Nephron (organoid): ENCODE measurements around the gene HIF1A.

ENCODE experiments used
- H3K27ac Mint-ChIP-seq, 3 experiments: 2 replicates each; pipeline ENCODE4 v1.8.0; 2020; ENCODE audit warnings: mixed read lengths in 3 of 3, mild to moderate bottlenecking in 2 of 3, moderate library complexity in 1 of 3
- H3K27me3 Mint-ChIP-seq: 2 replicates; pipeline ENCODE4 v1.8.0; 2021; ENCODE audit warnings: low read depth, mild to moderate bottlenecking, moderate library complexity, mixed read lengths
- H3K36me3 Mint-ChIP-seq: 2 replicates; pipeline ENCODE4 v1.8.0; 2020; ENCODE audit warnings: low read depth, mixed read lengths
- H3K4me1 Mint-ChIP-seq: 2 replicates; pipeline ENCODE4 v1.8.0; 2020; ENCODE audit warnings: mixed read lengths
- H3K4me3 Mint-ChIP-seq, 3 experiments: 2 replicates each; pipeline ENCODE4 v1.8.0; 2020; ENCODE audit warnings: mild to moderate bottlenecking in 3 of 3, mixed read lengths in 3 of 3, moderate library complexity in 2 of 3
- H3K9me3 Mint-ChIP-seq: 2 replicates; pipeline ENCODE4 v1.8.0; 2020; ENCODE audit warnings: mixed read lengths
- CTCF ChIP-seq, 3 experiments: fragments of 200-600 bp; sonication (generic); IDR thresholded peaks; one replicate each; pipeline ENCODE4 v1.5.0; 2021; ENCODE audit warnings: antibody characterized with exemption in 3 of 3; ENCODE audit not compliant: unreplicated experiment in 3 of 3

Gene HIF1A

GRCh38 chr14:61659582-61659981 lies 35.7 kb upstream of the HIF1A start:
- H3K27ac Mint-ChIP-seq, result no peak overlapping the region

GRCh38 chr14:61661471-61662400 lies 33.6 kb upstream of the HIF1A start:
- TF ChIP-seq CTCF (IDR thresholded peaks at IDR 0.05; ENCODE audit: unreplicated experiment in 3 of 3), result no peak
- H3K36me3 Mint-ChIP-seq, result no peaks in the 10 kb centered on the region
- H3K27ac Mint-ChIP-seq, result peak overlapping the region; percentile 11 to 82 (median 55)
- H3K4me1 Mint-ChIP-seq, result peaks cover 11% of the 10 kb centered on the region
- H3K4me3 Mint-ChIP-seq, result no peak overlapping the region
- H3K27me3 Mint-ChIP-seq, result no peaks in the 10 kb centered on the region
- no peaks in the 10 kb centered on the region for H3K9me3 Mint-ChIP-seq

More at GRCh38 chr14:61659582-61659981, 35.7 kb upstream of the HIF1A start:
- Mint-ChIP-seq H3K27me3 (no peaks in the 10 kb centered on the region), H3K36me3 (no peaks in the 10 kb centered on the region), H3K4me3 (no peak overlapping the region), H3K9me3 (no peaks in the 10 kb centered on the region), H3K4me1 (peaks cover 11% of the 10 kb centered on the region)
- no peak for TF ChIP-seq CTCF (IDR thresholded peaks at IDR 0.05; ENCODE audit: unreplicated experiment in 3 of 3)

DNA sequence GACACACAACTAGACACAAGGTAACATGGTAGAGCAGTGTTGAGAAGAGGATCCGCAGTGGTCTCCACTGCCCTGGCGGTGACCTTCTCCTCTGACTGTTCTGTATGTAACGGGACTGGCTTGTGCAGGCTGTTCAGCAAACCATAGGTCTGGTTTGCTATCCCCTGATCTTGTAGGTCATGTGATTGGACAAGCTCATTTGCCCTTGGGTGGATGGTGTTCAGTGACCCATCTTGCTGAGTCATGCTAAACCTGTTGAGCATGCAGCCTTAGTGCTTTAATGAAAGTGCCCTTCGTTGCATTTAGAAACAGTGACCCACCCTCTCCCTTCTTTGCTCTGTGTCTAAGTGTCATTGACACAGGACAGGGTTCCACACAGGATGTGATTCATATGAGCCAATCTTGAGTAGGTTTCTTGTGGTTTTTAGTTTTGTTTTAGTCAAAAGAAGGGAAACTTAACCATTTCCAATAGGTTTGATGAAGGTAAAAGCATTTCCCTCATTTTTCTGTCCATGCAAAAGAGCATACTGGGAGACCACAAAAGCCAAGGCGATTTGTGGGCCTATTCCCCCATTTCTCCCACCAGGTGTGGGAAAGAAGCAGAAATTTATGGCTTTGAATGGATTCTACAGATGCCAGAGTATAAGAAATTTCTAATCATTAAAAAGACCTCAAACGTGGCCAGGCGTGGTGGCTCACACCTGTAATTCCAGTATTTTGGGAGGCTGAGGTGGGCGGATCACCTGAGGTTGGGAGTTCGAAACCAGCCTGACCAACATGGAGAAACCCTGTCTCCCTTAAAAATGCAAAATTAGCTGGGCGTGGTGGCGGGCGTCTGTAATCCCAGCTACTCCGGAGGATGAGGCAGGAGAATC lies 32.6 kb upstream of the HIF1A start:
- H3K4me3 Mint-ChIP-seq, result no peak overlapping the region
- H3K27ac Mint-ChIP-seq, result peak overlapping the region in 1 of 3 experiments; percentile 82
- no peaks in the 10 kb centered on the region for H3K36me3 Mint-ChIP-seq
- H3K27me3 Mint-ChIP-seq, result no peaks in the 10 kb centered on the region
- H3K4me1 Mint-ChIP-seq, result peaks cover 11% of the 10 kb centered on the region
- H3K9me3 Mint-ChIP-seq, result no peaks in the 10 kb centered on the region
- no peak for TF ChIP-seq CTCF (IDR thresholded peaks at IDR 0.05; ENCODE audit: unreplicated experiment in 3 of 3)

DNA sequence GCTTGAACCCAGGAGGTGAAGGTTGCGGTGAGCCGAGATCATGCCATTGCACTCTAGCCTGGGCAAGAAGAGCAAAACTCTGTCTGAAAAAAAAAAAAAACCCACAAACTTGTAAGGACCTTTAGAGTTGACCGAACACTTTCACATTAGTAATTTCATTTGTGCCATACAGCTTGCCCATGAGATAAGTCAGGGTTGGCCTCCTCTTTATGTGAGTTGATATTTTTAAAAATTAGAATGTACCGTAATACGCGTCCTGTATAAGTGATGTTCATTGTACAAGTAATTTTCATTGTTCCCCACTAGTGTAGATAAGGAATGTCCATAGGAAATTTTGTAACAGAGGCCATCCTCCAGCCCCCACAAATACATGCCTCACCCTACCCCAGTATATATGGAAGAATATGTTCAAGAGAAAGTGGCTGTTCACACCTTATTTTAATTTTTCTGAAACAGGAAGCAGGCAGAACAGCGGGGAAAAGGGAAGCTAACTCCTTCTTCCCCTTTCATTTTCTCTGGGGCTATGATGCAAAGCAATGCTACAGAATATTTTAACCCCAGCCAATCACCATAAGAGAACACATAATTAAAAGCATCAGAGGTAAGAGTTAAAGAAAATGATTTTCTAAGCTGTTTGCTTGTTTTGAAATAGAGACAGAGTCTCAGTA lies 31.9 kb upstream of the HIF1A start:
- Mint-ChIP-seq H3K4me3 (no peak overlapping the region), H3K27ac (no peak overlapping the region), H3K27me3 (no peaks in the 10 kb centered on the region), H3K4me1 (peaks cover 11% of the 10 kb centered on the region), H3K9me3 (no peaks in the 10 kb centered on the region), H3K36me3 (no peaks in the 10 kb centered on the region)
- TF ChIP-seq CTCF (IDR thresholded peaks at IDR 0.05; ENCODE audit: unreplicated experiment in 3 of 3), result no peak

GRCh38 chr14:61668282-61668681 lies 27.0 kb upstream of the HIF1A start:
- Mint-ChIP-seq H3K27ac (no peak overlapping the region), H3K4me3 (no peak overlapping the region), H3K9me3 (no peaks in the 10 kb centered on the region), H3K36me3 (no peaks in the 10 kb centered on the region), H3K27me3 (no peaks in the 10 kb centered on the region), H3K4me1 (no peaks in the 10 kb centered on the region)
- TF ChIP-seq CTCF (IDR thresholded peaks at IDR 0.05; ENCODE audit: unreplicated experiment in 3 of 3), result no peak
